ENCODE data around the gene GPRC5A.

The GPRC5A gene

DNA sequence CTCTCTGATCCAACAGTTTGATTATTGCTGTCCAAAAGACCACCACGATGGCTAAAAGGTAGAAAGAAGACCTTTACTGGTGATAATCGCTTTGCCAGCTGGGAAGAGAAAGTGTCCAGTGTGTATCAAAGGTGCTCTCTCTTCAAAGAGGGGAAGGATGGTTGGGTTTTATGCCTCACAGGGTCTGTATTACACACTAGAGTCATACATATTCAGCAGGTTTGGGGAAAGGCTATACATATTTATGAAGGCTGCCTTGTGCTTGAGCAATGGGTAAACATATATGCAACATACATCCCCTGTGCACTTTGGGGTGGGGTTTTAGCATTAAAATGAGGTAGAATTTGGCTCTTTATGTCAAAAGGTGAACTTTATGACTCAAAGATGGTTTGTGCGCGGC, 42.4 kb downstream of the GPRC5A start (continued):
- no peak for TF ChIP-seq TCF7L2 (IDR thresholded peaks at IDR 0.05; ENCODE audit: borderline replicate concordance, low read depth, low read length)
- no peak for TF ChIP-seq ZNF701 (tag by site-specific recombination; IDR thresholded peaks at IDR 0.05)
- no peak for TF ChIP-seq PRDM1 (tag by site-specific recombination; IDR thresholded peaks at IDR 0.05)
- no peak for TF ChIP-seq IKZF3 (tag by site-specific recombination; IDR thresholded peaks at IDR 0.05)
- no peak for TF ChIP-seq ZSCAN18 (tag by site-specific recombination; IDR thresholded peaks at IDR 0.05)
- TF ChIP-seq ZNF571 (tag by site-specific recombination; IDR thresholded peaks at IDR 0.05): no peak
- TF ChIP-seq ZNF785 (tag by site-specific recombination; IDR thresholded peaks at IDR 0.05): no peak
- TF ChIP-seq ZNF629 (tag by site-specific recombination; IDR thresholded peaks at IDR 0.05): no peak
- TF ChIP-seq ZNF600 (tag by site-specific recombination; IDR thresholded peaks at IDR 0.05): no peak
- TF ChIP-seq ZNF311 (tag by site-specific recombination; IDR thresholded peaks at IDR 0.05; ENCODE audit: borderline replicate concordance): no peak

DNA sequence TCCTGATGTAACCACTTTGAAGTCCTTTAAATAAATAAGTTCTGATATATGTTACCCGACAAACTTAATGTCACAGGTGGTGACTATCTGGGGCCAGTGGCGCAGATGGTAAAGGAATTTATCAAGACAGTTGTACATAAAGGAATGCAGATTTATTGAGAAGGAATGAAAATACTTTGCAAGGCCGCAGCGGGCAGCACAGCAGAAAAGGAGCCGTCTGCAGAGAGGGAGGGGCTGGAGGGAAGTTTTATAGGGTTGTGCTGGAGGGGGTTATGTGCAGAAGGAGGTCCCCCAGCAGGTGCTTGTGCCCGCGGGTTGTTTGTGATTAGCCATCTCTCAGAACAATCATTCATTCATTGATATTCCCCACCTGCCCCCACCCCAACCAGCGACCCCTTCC, 43.2 kb downstream of the GPRC5A start:
- POLR2A ChIA-PET: no interaction called here
- Histone ChIP-seq H3K27ac (ENCODE audit: extremely low read depth, low read depth, low read length) (no peak overlapping the region), H3K9me3 (ENCODE audit: control insufficient read depth, insufficient read depth, low read depth, low read length) (no peaks in the 10 kb centered on the region), H3K4me3 (ENCODE audit: low read depth, low read length) (no peak overlapping the region), H3K36me3 (ENCODE audit: control insufficient read depth in 2 of 2, insufficient read depth in 1 of 2, low read length in 2 of 2) (no peaks in the 10 kb centered on the region), H3K4me1 (ENCODE audit: control insufficient read depth, insufficient read depth, low read length) (no peaks in the 10 kb centered on the region)
- CTCF ChIA-PET: interaction anchor here (0.9 kb wide), 2 partner anchors 18 to 278 kb away, joined by 3 to 4 read pairs; no protein-coding TSS in a partner anchor
- TF ChIP-seq REPIN1 (tag by site-specific recombination; IDR thresholded peaks at IDR 0.05; ENCODE audit: low read depth): no peak
- TF ChIP-seq ZNF391 (tag by site-specific recombination; IDR thresholded peaks at IDR 0.05; ENCODE audit: borderline replicate concordance, low read depth): no peak
- TF ChIP-seq ZNF121 (tag by site-specific recombination; IDR thresholded peaks at IDR 0.05): no peak
- no peak for TF ChIP-seq HOXA7 (CRISPR knock-in tag; IDR thresholded peaks at IDR 0.05; ENCODE audit: borderline replicate concordance)
- no peak for TF ChIP-seq ZNF670 (tag by site-specific recombination; IDR thresholded peaks at IDR 0.05; ENCODE audit: low read depth)
- TF ChIP-seq KLF7 (tag by site-specific recombination; IDR thresholded peaks at IDR 0.05; ENCODE audit: borderline replicate concordance): no peak
- 0 out of 2 replicates have a peak, but pooled peaks have one; percentile 45 for TF ChIP-seq ZNF561 (tag by site-specific recombination; IDR thresholded peaks at IDR 0.05; ENCODE audit: borderline replicate concordance)
- TF ChIP-seq, protein P1, sequence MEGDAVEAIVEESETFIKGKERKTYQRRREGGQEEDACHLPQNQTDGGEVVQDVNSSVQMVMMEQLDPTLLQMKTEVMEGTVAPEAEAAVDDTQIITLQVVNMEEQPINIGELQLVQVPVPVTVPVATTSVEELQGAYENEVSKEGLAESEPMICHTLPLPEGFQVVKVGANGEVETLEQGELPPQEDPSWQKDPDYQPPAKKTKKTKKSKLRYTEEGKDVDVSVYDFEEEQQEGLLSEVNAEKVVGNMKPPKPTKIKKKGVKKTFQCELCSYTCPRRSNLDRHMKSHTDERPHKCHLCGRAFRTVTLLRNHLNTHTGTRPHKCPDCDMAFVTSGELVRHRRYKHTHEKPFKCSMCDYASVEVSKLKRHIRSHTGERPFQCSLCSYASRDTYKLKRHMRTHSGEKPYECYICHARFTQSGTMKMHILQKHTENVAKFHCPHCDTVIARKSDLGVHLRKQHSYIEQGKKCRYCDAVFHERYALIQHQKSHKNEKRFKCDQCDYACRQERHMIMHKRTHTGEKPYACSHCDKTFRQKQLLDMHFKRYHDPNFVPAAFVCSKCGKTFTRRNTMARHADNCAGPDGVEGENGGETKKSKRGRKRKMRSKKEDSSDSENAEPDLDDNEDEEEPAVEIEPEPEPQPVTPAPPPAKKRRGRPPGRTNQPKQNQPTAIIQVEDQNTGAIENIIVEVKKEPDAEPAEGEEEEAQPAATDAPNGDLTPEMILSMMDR (tag by site-specific recombination; IDR thresholded peaks at IDR 0.05): no peak
- peak; percentile 56 for TF ChIP-seq ZIC2 (tag by site-specific recombination; IDR thresholded peaks at IDR 0.05)
- no peak for TF ChIP-seq ZNF791 (tag by site-specific recombination; IDR thresholded peaks at IDR 0.05)
- TF ChIP-seq REST (tag by site-specific recombination; IDR thresholded peaks at IDR 0.05): no peak
- TF ChIP-seq, protein P2, sequence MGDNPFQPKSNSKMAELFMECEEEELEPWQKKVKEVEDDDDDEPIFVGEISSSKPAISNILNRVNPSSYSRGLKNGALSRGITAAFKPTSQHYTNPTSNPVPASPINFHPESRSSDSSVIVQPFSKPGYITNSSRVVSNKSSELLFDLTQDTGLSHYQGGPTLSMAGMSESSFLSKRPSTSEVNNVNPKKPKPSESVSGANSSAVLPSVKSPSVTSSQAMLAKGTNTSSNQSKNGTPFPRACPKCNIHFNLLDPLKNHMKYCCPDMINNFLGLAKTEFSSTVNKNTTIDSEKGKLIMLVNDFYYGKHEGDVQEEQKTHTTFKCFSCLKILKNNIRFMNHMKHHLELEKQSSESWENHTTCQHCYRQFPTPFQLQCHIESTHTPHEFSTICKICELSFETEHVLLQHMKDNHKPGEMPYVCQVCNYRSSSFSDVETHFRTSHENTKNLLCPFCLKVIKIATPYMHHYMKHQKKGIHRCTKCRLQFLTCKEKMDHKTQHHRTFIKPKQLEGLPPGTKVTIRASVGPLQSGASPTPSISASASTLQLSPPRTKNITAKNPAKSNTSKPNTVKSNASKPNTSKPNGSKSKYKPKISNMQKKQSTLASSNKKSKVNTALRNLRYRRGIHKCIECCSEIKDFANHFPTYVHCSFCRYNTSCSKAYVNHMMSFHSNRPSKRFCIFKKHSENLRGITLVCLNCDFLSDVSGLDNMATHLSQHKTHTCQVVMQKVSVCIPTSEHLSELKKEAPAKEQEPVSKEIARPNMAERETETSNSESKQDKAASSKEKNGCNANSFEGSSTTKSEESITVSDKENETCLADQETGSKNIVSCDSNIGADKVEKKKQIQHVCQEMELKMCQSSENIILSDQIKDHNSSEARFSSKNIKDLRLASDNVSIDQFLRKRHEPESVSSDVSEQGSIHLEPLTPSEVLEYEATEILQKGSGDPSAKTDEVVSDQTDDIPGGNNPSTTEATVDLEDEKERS (tag by site-specific recombination; IDR thresholded peaks at IDR 0.05): no peak
- TF ChIP-seq, protein P3, sequence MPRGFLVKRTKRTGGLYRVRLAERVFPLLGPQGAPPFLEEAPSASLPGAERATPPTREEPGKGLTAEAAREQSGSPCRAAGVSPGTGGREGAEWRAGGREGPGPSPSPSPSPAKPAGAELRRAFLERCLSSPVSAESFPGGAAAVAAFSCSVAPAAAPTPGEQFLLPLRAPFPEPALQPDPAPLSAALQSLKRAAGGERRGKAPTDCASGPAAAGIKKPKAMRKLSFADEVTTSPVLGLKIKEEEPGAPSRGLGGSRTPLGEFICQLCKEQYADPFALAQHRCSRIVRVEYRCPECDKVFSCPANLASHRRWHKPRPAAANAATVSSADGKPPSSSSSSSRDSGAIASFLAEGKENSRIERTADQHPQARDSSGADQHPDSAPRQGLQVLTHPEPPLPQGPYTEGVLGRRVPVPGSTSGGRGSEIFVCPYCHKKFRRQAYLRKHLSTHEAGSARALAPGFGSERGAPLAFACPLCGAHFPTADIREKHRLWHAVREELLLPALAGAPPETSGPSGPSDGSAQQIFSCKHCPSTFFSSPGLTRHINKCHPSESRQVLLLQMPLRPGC (tag by site-specific recombination; IDR thresholded peaks at IDR 0.05): no peak
- TF ChIP-seq ZNF777 (tag by site-specific recombination; IDR thresholded peaks at IDR 0.05; ENCODE audit: borderline replicate concordance): no peak
- TF ChIP-seq WT1 (tag by site-specific recombination; IDR thresholded peaks at IDR 0.05): no peak
- no peak for TF ChIP-seq ZNF768 (tag by site-specific recombination; IDR thresholded peaks at IDR 0.05)

Data from HEK293 (cell line).